Body of pancreas (tissue), 4 donors: ENCODE data around the gene PCBD2.

Experiments
- POLR2A ChIP-seq, 3 donors: fragments of 450-650 bp; IDR thresholded peaks; one replicate each; pipeline ENCODE4 v1.6.1; 2016; ENCODE audit warnings: antibody characterized with exemption in 3 of 3, mild to moderate bottlenecking in 2 of 3
- TF ChIP-seq, protein P1 (sequence below), 7 experiments: fragments of 450-650 bp in 4 of 7; fragments of 200-600 bp in 3 of 7; sonication (generic) in 3 of 7; IDR thresholded peaks; one replicate each; pipeline ENCODE4 v1.5.1; 2016 to 2019; ENCODE audit warnings: antibody characterized with exemption in 7 of 7

DNA sequence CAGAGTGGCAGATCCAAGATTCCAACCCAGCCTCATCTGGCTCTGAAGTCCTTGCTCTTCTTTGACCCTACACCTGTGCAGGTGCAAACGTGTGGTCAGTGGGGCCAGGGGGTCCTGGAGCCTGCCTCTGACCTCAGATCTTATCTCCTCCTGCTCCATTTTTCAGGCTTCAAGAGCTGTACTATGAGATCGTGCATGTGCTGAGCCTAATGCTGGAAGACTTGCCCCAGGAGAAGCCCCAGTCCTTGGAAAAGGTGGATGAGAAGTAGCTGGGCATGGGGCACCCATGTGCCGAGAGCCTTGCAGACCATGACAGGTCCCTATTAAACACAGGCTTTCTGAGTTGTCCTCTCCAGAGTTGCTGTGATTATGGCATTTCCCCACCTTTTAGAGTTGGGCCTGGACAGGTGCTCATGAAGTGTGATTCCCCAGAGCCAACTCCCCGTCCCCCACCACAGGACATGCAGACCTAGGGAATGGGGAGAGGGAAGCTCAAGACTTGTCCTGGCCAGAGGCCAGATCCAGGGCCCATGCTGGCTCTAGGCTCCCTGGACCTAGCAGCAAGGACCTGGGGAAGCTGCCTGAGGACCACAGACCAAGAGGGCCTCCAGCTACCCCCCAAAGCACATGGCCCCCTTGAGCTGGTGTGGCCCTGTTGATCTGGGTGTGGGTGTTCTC lies 106.6 kb downstream of the PCBD2 start:
- TF ChIP-seq, protein P1, sequence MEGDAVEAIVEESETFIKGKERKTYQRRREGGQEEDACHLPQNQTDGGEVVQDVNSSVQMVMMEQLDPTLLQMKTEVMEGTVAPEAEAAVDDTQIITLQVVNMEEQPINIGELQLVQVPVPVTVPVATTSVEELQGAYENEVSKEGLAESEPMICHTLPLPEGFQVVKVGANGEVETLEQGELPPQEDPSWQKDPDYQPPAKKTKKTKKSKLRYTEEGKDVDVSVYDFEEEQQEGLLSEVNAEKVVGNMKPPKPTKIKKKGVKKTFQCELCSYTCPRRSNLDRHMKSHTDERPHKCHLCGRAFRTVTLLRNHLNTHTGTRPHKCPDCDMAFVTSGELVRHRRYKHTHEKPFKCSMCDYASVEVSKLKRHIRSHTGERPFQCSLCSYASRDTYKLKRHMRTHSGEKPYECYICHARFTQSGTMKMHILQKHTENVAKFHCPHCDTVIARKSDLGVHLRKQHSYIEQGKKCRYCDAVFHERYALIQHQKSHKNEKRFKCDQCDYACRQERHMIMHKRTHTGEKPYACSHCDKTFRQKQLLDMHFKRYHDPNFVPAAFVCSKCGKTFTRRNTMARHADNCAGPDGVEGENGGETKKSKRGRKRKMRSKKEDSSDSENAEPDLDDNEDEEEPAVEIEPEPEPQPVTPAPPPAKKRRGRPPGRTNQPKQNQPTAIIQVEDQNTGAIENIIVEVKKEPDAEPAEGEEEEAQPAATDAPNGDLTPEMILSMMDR (IDR thresholded peaks at IDR 0.05): no peak
- no peak for TF ChIP-seq POLR2A (IDR thresholded peaks at IDR 0.05)
